ENCODE results near the gene CGAS. TPM values are rescaled to one million over a fixed set of nuclear protein-coding genes. Genes with fewer than 3 reads are reported as not detected.

Gene CGAS
- total and polyA plus RNA-seq, 2 experiments from 2014 or later: 8.3 to 12.7 TPM

GRCh38 chr6:73471686-73472290 is 19.7 kb upstream of the CGAS start:
- H3K4me1 Mint-ChIP-seq: no peaks in the 10 kb centered on the region
- H3K27me3 Mint-ChIP-seq (ENCODE audit: insufficient read depth, low read depth, poor library complexity): no peaks in the 10 kb centered on the region
- Histone ChIP-seq H2AFZ (no peak overlapping the region), H3K79me2 (replicated peaks; ENCODE audit: insufficient read depth) (no peaks in the 10 kb centered on the region), H3K4me1 (ENCODE audit: insufficient read depth) (no peaks in the 10 kb centered on the region), H3K27ac (ENCODE audit: low read depth) (no peak overlapping the region), H4K20me1 (replicated peaks; ENCODE audit: insufficient read depth) (no peaks in the 10 kb centered on the region; the same call in 1 of the 2 replicates), H3K4me3 (no peak overlapping the region), H3K36me3 (ENCODE audit: insufficient read depth) (peaks cover 29% of the 10 kb centered on the region), H3F3A (replicated peaks; ENCODE audit: low read depth) (0 out of 2 replicates have a peak, but pooled peaks cover 6% of the 10 kb centered on the region), H3K27me3 (ENCODE audit: insufficient read depth) (no peaks in the 10 kb centered on the region), H3K4me2 (no peak overlapping the region), H3K9me2 (ENCODE audit: insufficient read depth) (no peaks in the 10 kb centered on the region)
- H3K4me3 Mint-ChIP-seq: no peak overlapping the region
- no peaks in the 10 kb centered on the region; the same call in 2 of the 3 replicates for H3K9me3 Mint-ChIP-seq
- TF ChIP-seq NANOG (IDR thresholded peaks at IDR 0.05; ENCODE audit: borderline replicate concordance) (no peak), ZNF331 (CRISPR knock-in tag; IDR thresholded peaks at IDR 0.05; ENCODE audit: low read depth) (no peak), ETS1 (IDR thresholded peaks at IDR 0.05) (no peak), CTCF (conservative IDR thresholded peaks at IDR 0.05; ENCODE audit: low read depth in 2 of 2) (no peak), STAT1 (IDR thresholded peaks at IDR 0.05; ENCODE audit: unreplicated experiment) (no peak), JUNB (IDR thresholded peaks at IDR 0.05; ENCODE audit: unreplicated experiment) (no peak), POLR2AphosphoS5 (IDR thresholded peaks at IDR 0.05; ENCODE audit: low read depth) (no peak), ZNF114 (CRISPR knock-in tag; IDR thresholded peaks at IDR 0.05) (no peak), REST (IDR thresholded peaks at IDR 0.05; ENCODE audit: unreplicated experiment) (no peak)
- no peak overlapping the region for H3K27ac Mint-ChIP-seq
- H3K36me3 Mint-ChIP-seq (ENCODE audit: low read depth): peaks cover 75% of the 10 kb centered on the region
- DNase-seq (ENCODE audit: low spot score) (no peak), ATAC-seq (no peak)

All from GM23338 (cell line).